Measurements from ENCODE around the gene EGFL8. TPM values are rescaled to one million over a fixed set of nuclear protein-coding genes. Genes with fewer than 3 reads are reported as not detected.
A peak's percentile ranks its signal among the peaks of the same experiment; 100 is the strongest.
"Not testable (repeated sequence)": the region's sequence is repeated elsewhere in the genome, so short reads cannot be mapped to it uniquely, and the experiment has no call there.

The EGFL8 gene
- total RNA-seq, 1 donor from 2014 or later = 7.7 TPM

DNA sequence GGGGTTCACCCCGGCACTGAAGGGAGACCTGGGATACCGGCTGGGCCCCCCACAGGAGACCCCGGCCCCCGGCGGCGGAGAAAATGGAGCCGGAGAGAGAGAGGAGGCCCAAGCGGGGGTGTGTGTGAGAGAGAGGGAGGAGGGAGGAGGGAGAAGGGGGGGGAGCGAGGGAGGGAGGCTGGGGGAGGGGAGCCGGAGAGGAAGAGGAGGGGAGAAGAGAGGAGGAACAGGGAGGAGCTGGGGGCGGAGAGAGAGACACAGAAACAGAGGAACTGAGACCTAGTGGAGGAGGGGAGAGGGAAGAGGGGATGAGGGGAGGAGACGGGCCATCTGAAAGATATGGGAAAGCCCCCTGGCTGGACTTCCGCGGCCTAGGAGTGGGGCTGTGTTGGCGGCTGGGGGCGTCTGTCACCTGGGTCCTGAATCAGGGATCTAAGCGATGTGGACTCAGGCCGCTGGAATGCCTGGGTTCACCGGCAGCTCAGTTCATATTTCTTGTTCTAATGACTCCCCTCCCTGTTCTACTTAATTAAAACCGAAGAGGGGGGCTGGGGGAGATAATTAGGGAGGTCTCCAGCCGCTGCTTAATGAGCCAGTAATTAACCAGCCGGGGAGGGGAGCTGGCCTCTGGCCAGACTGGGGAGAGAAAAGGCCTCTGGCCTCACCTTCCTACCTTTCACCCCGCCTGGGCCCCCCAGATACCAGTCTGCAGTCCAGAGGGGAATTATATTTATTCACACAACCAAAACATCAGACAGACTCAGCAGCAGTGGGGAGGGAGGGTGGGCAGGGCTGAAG, 25.9 kb downstream of the EGFL8 start, which contains the start of gene PBX2:
PBX2 (minus strand) TSS at position 149 of the 798 bp plus-strand sequence. CDS start 287 bp downstream, outside the sequence.
- ATAC-seq (peak; percentile 80), DNase-seq (peak; percentile 90)
- intact Hi-C loops (cut with micrococcal nuclease) = no loop called here

DNA sequence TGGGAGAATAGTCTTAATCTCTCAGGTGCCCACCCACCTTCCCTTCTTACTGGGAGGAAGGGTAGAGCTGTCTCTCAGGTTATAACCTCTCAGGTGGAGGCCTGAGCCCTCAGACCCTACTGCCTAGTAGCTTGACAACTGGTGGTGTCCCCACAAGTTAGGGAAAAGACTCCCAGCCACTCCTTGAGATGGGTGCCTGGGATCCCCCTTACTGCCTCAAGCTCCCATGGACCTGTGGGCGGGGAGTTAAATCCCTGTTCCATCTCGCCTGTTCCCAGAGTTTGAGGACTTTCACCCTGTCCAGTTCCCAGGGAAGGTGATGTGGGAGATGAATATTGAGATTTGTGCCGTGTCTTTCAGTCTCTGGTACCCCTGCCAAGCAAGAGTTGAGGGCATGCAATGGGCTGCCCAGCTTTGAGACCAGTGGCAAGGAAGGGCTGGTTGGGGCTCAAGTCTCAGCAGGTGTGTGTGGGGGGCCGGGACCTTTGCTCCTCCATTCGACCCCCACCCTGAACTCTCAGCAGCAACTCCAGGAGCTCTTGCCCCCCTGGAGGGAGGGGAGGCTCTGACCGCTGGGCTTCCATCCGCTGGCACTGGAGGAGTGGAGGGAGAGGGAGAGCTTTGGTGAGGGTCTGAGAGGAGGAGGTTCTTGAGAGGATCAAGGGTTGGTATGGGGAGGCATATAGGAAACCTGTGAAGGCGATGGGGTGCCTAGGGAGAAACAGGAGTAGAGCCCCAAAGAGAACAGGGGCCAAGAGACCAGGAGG, 26.7 kb downstream of the EGFL8 start:
- intact Hi-C loops (cut with micrococcal nuclease) = no loop called here
- ATAC-seq = no peak
- DNase-seq = no peak

DNA sequence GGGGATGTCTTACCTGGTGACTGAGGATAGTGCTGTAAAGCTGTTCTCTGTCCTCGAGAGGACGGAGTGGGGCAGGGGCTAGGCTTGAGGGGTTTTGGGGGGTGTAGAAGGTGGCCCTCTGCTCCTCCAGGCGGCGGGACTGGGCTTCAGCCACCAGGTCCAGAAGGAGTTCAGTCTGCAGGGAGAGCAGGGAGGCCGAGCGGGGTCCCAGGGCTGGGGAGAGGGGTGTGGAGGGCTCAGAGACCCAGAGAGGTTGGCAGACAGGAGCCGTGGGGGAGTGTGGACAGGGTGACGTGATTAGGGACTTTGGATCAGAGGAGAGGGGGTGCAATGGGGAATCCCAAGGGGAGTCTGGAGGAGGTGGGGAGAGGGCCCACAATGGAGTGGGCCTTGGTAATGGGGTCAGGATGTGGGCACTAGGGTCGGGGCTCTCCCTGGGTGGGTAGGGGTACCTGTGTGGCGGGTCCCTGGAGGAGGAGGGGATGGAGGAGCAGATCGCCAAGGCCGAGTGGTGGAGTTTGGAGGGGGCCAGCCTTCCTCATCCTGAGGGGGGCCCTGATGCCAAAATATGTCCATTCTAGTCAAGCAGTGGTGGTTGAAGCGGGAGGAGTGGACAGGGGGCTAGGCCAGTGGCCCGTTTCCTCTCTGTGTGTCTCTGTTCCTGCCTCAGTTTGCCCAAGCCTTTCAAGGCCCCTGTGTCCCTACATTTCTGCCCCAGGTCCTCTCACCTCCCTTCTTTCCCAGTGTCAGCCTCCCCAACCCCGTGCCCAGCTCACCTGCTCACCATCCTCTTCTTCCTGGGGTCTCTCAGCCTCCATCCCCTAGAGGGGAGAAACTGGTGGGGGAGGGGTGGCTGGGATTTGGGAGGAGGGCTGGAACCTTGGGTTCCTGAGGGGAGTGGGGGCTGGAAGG, 27.6 kb downstream of the EGFL8 start:
- intact Hi-C loops (cut with micrococcal nuclease) = no loop called here
- DNase-seq (no peak), ATAC-seq (no peak)

DNA sequence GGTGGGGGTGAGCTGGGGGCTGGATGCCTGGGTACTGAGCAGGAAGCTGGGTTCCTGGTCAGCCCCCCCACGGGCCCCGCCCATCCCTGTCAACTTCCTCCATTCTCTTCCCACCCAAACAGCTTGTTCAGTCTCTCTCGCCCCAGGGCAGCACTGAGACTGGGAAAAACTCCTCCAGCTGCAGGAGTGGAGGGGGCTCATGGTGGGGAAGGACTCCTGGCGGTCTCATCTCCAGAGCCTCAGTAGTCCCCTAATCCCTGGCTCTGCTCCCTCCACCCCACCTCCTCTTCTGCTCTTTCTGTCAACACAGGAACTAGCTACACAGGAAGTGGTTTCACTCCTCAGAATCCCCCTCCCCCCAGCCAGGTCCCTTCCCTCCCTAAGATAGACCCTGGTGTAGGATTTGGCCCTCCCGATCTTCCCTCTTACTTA, 28.2 kb downstream of the EGFL8 start, which contains the start of gene GPSM3:
GPSM3 (minus strand) TSS at position 36 of the 432 bp plus-strand sequence. CDS start 130 bp downstream, outside the sequence.
- ATAC-seq (no peak), DNase-seq (peak; percentile 77)
- intact Hi-C loops (cut with micrococcal nuclease) = no loop called here

DNA sequence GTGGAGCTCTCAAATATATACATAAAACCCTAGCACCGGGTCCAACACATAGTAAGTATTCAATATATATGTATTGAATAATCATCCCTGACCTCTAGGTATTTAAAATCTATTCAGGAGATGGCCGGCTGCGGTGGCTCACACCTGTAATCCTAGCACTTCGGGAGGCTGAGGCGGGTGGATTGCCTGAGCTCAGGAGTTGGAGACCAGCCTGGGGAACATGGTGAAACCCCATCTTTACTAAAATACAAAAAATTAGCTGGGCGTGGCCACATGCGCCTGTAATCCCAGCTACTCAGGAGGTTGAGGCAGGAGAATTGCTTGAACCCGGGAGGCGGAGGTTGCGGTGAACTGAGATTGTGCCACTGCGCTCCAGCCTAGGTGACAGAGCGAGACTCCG, 28.7 kb downstream of the EGFL8 start:
- DNase-seq; intact Hi-C loops (cut with micrococcal nuclease); ATAC-seq: not testable (repeated sequence)

DNA sequence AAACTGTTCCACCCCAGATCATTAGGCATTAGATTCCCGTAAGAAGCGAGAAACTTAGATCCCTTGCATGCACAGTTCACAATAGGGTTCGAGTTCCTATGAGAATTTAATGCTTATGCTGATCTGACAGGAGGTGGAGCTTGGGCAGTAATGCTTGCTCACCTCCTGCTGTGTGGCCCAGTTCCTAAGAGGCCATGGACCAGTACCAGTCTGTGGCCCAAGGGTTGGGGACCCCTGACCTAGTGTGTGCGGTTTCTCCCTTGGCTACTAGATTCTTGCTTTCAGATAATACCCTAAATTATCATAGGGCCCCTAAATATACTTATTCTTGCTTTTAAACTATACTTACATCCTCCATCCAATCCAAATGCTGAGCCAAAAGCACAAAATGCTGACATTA, 30.0 kb downstream of the EGFL8 start:
- ATAC-seq (no peak), DNase-seq (no peak)
- intact Hi-C loops (cut with micrococcal nuclease) = no loop called here

DNA sequence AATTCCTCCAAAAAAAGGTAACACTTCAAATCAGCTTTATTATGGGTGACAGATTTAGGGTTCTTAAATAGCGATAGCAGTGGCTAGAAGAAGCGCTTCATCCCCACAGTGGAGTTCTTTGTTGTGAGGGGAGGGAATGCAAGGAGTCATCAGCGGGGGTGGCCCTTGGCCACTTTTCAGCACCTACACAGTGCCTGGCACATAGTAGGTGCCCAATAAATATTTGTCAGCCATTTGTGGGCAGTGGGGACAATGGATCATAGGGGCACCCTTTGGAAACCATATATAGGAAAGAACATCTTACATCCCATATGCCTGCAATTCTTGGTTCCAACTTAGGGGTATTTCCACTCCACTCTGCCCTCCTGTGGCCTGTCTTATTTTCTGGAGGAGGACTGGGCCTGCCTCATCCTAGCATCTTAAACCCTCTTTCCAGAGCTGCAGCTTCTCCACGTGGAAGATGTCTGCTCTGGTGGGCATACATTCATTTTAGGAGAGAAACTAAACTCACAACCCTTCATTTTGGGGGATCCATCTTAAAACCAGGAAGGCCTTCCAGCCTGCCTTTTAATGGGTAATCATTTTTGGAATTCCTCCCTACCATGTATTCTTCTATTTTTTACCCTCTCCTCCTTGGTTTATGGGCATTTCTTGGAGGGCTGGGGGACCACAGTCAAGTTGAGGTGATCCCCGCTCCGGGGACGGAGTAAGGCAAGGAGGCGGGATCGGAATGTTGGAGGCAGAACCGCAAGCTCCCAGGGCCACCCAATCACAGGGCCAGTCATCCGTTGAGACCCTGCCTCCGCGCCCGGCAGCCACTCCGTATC, 30.6 kb downstream of the EGFL8 start:
- DNase-seq (no peak), ATAC-seq (no peak)
- intact Hi-C loops (cut with micrococcal nuclease) = no loop called here

DNA sequence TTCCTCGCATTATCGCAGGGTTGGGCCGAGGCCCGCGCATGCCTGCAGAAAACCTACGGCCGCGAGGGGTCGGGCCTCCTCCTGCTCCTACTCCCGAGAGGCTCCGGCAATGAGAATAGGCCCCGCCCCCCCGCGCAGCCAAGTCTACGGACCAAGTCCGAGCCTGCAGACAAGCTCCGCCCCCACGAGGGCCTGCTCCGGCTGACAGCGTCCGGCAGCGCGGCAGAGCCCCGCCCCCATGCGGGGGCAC, 31.2 kb downstream of the EGFL8 start:
- ATAC-seq = peak; percentile 88
- intact Hi-C loops (cut with micrococcal nuclease) = no loop called here
- DNase-seq = peak; percentile 100

DNA sequence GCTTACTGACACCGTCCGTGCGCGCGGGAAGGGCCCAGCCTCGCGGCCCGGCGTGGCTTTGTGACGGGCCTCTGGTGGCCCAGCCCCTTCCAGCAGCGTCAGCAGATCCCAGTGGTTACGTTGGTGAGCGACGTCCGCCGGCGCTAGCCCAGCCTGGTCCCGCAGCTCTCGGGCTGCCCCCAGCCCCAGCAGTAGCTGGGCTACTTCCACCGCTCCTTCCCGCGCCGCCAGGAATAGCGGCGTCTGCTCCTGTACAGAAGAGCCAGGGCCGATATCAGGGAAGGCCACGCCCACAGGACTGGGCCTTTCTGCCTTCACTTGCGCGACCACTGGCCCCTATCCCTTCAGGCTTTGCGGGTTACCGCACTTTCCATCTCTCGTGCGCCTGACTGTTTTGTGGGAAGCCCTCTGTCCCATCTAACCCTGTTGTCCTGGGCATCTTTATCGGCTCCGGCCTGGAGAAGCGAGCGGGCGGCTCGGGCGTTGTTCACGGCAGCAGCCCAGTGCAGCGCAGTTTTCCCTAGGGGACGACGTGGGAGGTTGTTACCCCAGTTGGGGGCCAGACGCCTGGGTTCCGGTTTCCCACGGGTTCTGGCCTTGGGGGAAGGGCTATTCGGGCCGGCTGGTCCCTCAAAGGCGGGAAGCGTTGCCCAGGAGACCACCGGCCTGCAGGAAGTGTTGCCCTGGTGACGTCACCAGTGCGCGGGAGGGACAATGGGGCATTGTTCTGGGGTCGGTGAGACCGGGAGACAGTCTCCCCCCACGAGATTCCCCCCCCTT, 31.7 kb downstream of the EGFL8 start:
- ATAC-seq = peak; percentile 48
- intact Hi-C loops (cut with micrococcal nuclease) = no loop called here
- DNase-seq = peak; percentile 94

DNA sequence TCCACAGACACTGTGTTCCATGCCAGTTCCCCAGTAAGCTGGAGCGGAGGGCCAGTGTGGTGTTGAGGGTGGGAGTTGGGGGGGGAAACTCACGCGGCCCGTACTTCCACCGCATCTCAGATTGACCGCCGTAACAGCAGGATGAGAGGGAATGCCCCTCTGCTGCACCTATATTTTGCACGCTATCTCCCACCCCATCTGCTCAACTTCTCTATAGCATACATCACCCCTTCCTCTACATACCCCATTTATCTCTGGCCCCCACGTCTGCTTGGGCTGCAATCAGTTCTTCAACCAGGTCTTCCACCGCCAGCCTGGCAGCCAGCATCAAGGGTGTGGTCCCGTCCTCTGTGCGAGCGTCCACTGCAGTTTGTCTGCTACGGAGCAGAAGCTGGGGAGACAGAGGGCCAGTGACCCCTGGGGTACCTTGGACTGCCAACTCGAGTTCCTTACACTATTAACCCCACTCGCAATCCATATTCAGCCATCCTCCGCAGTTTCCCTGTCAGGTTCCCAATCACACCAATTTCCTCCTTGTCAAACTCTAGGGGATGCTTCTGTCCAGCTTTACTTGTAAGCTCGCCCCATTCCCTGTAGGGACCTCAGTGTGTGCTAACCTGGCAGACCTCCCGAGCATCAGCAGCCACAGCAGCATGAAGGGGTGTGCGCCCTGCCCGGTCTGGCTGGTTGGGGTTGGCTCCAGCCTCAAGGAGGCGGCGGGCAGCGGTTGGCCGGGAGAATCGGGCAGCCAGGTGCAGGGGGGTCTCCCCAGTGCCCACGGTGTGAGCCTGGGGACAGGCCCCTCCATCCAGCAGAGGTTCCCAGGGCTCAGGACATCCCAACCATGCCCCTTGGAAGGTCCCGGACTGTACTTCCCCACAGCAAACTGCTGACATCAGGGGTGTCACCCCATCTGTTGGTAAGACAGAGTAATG, 32.6 kb downstream of the EGFL8 start:
- ATAC-seq (no peak), DNase-seq (peak; percentile 60)
- intact Hi-C loops (cut with micrococcal nuclease) = no loop called here

DNA sequence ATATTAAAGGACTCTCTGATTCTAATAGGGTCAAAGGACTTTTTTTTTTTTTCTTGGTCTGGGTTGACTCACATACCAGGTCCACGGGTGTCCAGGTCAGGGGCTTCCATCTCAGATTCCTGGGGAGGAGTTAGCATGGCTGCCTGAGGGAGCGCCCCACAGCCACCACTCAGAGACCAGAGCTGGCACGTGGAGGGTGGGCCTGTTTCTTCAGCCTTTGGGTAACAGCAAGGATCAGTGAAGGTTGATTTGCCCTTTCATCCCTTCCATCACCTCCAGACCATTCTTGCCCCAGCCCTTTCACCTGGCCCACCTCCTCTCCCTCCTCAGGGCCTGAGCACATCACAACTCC, 33.9 kb downstream of the EGFL8 start:
- DNase-seq = no peak

DNA sequence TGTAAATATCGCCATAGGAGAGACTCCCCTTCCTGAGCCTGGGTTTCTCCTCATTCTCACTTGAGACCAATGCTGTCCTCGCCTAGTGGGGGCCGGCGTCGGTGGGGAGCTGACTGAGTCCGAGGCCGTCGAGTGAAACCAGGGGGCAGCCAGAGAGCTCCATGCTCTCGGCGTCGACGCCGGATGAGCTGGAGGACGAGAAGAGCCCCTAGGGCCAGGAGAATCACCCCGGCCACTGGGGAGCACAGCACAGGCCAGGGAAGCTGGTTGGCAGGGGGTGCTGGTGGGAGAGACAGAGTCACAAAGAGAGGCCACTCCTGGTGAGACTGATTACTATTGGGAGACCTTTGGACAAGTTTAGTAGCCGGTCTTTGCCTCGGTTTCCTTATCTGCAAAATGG, 34.5 kb downstream of the EGFL8 start:
- ATAC-seq = no peak
- intact Hi-C loops (cut with micrococcal nuclease) = no loop called here
- DNase-seq = no peak

More for the DNA sequence above, 33.9 kb downstream of the EGFL8 start:
- no peak for ATAC-seq
- intact Hi-C loops (cut with micrococcal nuclease) = no loop called here

DNA sequence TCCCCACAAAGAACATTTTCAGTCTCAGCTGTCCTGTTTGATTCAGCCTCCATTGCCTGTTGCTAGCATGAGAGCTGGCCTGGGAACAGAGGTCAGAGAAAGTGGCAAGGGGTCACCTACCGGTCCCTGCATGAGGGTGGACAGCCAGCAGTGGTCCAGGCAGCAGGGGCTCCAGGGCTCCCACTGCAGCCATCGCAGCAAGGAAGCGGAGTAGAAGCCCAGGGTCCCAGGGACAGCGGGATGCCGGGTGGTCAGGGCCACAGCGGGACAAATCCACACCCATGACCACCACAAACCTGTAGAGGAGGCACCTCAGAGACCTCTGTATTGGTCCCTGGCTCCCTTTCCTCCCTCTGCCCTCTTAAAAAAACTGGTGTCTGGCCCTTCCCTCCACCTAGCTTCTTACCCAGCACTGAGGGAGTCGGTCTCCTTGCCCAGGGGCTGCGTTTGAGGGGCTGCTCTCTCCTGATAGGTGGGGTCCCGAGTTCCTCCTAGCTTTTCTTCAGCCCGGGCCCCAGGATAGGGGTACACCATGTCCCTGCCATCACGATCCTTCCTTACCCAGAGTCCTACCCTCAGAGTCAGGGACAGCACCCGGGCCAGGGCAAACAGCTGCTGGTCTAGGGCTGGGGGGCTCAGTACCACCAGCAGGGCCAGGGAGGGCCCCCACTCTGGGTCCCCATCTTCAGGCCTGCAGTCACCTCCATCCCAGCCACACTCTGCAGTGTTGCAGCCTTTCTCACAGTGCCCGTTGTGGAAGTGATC, 36.5 kb downstream of the EGFL8 start:
- DNase-seq = no peak
- intact Hi-C loops (cut with micrococcal nuclease) = no loop called here
- no peak for ATAC-seq

DNA sequence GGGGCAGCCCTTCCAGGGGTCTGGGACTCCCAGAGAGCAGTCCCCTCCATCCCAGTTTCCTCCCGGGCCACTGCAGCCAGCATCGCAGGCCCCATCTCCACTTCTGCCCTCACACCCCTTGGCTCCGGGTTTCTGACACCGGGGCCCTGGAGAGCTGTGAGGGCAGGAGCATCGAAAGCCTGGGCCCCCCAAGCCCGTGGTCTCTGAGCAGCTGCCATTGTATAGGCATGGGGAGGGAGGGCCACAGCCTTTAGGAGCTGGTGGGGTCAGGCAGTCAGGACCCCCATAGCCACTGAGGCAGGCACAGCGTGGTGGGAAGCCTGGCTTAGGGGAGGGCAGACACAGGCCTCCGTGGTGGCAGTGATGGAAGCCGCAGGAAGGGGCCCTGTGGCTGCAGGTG, 37.8 kb downstream of the EGFL8 start:
- ATAC-seq (no peak), DNase-seq (no peak)
- intact Hi-C loops (cut with micrococcal nuclease) = no loop called here

DNA sequence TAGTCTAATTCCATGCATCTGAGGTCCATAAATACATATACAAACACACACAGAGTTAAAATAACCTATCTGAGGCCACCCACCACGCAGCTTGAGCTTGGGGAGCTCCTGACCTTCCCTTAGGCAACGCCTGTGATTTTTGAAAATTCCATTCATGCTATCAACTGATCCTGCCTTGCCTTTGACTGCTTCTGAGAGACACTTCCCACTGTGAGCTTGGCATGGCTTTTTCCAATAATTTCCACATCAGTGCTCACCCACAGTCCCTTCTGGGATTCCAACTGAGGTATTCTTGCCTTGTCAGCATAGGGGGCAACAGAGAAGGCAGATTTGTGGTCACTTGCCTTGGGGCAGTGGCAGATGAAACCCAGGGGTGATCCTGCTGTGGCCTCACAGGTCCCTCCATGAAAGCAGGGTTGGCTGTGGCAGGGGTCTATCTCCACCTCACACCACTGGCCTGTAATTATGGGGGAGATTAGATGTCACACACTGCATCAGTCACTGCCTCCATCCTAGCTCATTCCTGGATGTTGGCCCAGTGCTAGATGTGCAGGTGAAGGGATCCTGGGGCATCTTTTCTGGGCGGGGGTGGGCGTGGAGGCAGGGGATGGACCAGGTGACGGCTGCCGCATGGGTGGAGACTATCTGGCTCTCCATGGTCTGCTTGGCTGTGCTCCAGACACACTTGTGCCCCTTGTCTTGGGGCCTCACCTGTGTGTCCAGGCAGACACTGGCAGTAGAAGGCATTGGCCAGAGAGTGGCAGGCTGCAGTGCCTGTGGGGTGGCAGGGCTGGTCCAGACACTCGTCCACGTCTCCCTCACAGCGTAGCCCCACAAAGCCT, 39.3 kb downstream of the EGFL8 start:
- no peak for ATAC-seq
- intact Hi-C loops (cut with micrococcal nuclease) = no loop called here
- DNase-seq = no peak

Data from left ventricle myocardium superior (tissue), 1 donor.